Stimulated activated CD4-positive, alpha-beta T cell treated with anti-CD3 and anti-CD28 coated beads, Interleukin-12 subunit alpha, Interleukin-12 subunit beta, amount 100 ng/mL, for 48 hours (primary cell): ENCODE results near the gene DIAPH3.

ENCODE experiments used
- DNase-seq, 3 donors: peaks; one replicate each; pipeline ENCODE4 v3.0.0-alpha.2; 2020; ENCODE audit warnings: low read depth in 2 of 3, low spot score in 1 of 3

The DIAPH3 gene

DNA sequence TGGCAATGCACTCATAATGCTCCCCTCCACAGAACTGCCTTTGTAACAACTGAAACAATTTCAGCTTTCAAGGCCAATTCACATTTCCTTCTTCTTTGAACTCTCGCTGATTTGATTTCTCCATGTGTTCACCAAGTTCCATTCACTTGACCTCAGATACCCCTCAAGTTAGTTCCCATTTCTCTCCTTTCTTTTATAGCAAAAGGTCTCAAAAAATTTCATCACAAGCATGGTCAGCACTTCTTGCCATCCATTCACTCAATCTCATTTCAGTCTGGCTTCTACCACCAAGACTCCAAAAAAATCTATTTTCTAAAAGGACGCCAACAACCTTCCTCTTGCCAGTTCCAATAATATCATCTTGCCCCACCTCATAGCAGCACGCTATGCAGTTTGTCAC, 135.7 kb downstream of the DIAPH3 start:
- no peak for DNase-seq

DNA sequence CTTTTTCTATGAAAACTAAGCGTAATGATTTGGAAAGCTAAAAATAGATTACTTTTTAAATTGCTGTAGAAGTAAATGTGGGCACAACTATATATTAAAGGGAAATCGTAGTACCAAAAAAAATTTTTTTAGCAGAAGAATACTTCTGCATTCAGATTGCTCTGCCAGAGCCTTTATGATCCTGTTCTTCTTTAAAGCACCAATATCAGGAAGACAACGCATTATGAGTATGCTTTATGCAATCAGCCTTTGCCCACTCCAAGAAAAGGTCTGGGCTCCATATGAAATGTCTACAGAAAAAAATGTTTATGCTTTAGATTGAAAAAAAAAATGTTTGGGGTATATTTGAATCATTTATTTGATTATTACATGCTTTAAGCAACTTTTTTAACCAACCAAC, 137.4 kb downstream of the DIAPH3 start:
- DNase-seq, result no peak

DNA sequence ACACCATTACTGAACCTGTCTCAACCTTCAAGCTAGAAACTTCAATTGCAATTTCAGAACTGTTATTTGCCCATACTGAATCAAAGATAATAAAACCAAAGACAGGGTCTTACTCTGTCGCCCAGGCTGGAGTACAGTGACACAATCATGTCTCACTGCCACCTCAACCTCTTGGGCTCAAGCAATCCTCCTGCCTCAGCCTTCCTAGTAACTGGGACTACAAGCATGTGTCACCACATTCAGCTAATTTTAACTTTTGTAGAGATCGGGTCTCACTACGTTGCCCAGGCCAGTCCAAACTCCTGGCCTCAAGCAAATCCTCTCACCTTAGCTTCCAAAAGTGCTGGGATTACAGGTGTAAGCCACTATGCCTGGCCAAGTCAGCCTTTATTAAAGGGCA, 143.4 kb downstream of the DIAPH3 start:
- DNase-seq, result no peak

- no peak for DNase-seq
These were observed 144.4 kb downstream of the DIAPH3 start for GRCh38 chr13:60019119-60019993.

DNA sequence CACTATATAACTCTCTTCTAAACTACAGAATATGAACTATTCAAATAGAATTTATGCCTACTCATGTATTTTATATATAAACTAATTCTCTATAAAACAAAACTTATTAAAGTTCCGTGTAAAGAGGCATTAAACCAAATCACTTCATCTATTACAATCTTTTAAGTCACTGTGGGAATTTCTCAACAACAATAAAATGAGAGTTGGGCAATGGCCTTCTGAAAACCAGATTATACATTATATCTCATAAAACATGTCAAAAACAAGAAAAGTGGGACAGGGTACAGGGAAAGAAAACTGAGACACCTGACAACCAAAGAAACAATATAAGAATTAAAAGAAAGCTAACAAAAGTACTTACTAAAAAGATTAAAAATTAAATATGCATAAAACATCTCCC, 145.2 kb downstream of the DIAPH3 start:
- DNase-seq, result no peak

DNA sequence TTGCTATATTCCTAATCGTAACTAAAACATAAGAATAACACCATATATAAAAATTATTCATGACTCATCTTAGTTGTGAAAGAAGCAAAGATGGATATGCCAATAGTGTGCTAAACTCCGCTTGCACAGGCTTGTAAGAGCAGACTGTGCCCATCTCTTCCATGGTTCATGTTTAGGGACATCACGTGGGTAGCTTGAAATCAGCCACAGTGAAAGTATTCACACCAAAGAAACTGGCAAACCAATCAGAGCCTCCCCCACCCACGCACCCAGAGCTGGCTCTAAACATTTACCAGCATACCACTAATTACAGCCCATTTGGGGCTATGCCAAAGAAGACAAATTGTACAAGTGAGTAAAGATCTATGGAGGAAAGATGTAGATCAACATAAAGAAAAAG, 147.5 kb downstream of the DIAPH3 start:
- no peak for DNase-seq

DNA sequence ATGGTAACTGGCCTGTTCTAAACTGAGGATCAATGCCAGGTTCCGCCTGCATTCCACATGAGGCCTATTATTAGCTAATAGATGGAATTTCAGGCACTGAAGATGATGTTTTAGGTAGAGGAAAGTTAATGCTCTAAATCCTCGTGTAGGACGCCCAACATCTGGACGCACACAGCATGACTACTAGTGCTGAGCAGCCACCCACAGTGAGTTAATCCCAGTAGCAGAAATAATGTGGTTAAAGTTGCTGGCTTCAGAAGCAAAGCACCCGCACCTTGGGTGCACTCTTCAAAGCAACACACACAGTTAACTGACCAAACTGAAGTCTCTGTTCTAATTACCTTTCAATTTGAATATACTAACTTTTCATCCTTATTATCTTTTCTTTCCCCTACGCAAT, 150.6 kb downstream of the DIAPH3 start:
- no peak for DNase-seq

DNA sequence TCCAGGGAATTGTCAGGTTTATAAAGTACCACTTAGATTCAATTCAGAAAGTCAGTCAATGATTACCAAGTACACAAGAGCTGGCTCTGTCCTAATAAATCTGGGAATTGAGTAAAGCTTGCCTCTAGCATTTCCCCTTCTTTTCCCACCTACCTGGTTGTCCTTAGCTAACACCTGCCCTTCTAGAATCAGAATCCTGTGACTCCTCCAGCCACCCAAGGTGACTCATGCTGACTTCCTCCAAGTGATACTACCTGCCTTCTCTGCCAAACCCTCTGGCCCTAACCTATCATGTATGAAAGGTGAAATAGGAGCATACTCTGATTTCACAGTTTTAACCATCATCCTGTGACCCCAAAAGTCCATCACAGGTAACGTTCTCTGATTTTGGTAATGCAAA, 151.2 kb downstream of the DIAPH3 start:
- no peak for DNase-seq

DNA sequence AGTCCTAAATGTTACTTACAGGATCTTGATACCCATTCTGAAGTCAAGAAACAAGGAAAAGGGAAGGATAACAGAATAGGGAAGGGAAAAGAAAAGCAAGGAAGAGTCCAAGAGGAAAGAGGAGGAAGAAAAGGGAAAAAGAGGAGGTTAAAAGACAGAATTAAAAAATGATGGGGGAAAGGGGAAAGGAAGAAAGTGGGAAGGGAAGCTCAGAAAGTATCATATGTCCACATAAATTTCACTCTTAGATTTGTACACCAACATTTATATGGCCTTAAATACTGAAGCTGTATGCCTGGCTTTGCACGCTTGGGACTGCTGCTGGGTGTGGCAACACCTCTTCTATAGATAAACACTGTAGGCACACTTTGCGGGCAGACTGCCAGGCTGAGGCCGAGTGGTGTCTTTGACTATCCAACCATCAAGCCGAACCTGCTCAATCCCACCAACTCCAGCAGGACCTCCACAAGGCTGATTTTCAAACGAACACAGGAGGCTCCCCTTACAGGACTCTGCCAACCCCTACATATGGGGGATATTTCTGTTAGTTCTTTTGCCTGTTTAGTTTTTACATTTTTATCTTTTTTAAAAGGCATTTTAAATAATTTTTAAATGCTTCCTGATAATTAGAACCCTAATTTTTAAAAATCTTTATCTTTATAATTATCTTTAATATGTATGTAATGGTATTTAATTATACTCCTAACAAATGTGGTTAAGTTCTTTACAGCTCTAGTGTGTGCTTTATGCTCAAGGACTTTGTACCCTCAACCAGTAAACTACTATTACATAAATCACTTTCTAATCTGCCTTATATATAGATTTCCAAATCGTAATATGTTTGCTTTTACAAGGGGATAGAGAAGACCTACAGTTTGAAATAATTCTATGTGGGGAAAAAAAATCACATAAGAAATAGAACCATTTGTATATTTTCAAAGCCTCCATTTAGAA, 154.2 kb downstream of the DIAPH3 start:
- DNase-seq, result no peak

DNA sequence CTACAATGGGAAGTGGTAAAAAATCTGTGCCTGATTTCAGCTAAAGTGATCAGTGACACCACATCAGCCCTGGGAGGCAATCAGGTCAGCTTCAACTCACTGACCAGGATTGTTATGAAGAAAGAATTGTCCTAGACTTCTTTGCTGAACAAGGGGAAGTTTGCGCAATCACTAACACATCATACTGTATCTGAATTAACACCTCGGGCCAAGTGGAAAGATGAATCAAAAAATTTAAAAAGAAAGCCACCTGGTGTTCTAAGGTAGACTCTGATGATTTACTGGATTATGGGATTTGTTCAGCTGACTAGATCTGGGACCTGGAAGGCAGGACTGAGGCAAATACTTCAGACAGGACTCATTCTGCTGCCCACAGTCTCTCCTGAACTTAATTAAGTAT, 161.8 kb downstream of the DIAPH3 start:
- DNase-seq, result no peak

DNA sequence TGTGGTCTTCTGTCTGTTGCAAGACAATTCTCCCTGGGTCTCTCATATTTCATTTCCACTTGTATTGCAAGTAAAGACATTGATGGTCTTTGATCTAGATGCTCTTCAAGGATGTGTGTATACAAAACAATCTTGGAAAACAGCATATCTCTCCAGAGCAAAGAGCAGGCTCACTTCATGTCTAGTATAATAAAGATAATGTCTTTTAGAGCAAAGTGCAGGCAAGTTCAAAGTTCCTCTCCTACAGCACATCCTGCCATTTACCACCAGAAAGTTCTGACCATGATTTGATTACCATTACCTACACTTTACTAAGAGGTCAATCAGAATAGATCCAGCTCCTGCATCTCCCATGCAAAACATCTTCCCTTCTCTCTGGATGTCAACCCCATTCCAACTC, 162.8 kb downstream of the DIAPH3 start:
- no peak for DNase-seq

GRCh38 chr13:60000081-60000480, 163.6 kb downstream of the DIAPH3 start:
- DNase-seq, result no peak

DNA sequence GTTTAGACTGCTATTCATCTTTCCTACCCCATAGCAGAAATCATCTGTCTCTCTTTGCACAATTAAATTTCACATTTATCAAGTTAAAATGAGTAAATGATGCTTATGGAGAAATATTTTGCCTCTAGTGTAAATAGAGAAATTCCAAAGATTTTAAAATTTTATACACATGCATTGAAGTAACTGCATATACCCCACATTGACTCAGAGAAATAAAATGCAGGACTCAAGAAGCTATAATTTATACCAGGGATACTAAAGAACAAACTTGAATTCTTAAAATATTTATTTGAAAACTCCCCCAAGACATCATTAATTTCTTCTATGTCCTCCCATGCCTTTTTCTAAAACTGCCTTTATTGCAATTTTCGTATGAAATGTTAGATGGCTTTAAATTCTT, 165.8 kb downstream of the DIAPH3 start:
- no peak for DNase-seq

DNA sequence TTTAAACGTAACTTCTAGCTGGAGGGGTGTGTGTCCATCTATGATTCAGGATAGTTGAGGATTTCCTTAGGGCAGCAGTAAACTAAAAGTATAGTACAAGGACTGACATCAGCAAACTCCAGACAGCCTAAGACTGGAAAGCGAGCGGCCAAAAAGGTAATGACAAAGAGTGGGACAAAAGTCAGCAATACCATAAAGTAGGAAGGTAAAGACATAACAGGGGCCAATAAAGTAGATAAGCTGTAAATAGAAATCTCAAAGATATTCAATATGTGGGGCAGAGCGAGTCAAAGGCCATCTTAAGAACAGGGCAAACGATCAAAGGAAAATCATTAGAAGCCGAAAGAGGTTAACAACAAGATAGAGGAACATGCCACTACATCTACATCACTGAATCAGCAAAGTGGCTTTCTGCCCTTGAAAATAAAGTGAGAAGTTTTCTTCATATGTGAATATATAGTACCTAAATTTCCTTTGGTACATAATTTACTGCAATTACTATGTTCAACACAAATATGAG, 167.2 kb downstream of the DIAPH3 start:
- DNase-seq, result no peak

DNA sequence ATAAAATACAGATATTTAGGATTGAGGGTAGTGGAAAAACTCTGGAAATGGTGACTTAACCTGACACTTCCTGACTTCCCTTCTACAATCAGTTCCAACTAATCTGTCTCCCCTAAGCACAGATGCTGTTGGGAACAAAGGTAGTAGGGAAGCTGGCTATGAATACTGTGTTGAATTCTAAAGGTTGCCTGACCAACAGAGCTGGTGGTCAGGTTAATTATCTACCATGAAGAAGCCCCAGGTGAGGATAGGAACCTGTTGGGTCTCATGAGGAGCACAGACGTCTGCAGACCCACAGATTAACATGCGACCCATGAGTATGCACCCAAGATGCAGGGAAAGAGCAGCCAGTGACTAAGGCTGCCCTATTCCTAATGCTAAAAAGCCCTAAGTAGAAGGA, 172.3 kb downstream of the DIAPH3 start:
- no peak for DNase-seq

DNA sequence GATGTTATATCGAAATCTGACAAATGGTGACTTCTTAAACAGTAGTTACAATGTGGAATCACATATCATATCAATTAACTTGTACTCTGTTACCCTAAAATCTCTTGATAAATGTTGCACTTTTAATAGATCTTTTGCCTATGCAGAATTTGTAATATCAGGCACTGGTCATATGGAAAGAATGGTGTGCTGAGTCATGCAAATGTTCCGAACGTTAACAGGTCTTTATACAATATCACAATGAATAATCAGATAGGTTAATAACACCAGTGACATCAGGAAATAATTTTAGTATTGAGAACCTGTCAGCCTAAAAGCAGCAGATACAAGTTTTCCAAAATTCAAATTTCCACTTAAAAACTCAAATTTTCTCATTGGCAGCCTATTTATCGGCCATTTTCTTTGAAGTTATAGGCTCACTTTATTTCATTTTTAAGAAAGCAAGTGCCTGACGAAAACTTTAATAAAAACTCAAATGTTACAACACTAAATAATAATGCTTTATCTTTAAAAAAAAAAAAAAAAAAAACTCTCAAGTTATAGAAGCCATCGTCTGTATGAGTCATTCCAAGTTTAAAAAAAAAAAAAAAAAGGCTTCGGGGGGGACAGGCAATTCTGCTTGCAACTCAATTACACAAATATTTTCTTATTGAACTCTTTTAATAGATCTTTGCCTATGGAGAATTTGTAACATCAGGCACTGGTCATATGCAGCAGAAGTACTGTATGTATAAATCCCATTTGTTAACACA, 180.9 kb downstream of the DIAPH3 start:
- DNase-seq, result no peak

GRCh38 chr13:59979589-59979988, 184.1 kb downstream of the DIAPH3 start:
- no peak for DNase-seq

GRCh38 chr13:59978862-59979261, 184.9 kb downstream of the DIAPH3 start:
- no peak for DNase-seq

GRCh38 chr13:59976856-59977255, 186.9 kb downstream of the DIAPH3 start:
- DNase-seq, result no peak

- no peak for DNase-seq
These were observed 187.8 kb downstream of the DIAPH3 start for GRCh38 chr13:59975807-59976435.

GRCh38 chr13:59970847-59971246, 192.9 kb downstream of the DIAPH3 start:
- DNase-seq, result no peak
